ENCODE data around the gene ZFPM1.

DNA sequence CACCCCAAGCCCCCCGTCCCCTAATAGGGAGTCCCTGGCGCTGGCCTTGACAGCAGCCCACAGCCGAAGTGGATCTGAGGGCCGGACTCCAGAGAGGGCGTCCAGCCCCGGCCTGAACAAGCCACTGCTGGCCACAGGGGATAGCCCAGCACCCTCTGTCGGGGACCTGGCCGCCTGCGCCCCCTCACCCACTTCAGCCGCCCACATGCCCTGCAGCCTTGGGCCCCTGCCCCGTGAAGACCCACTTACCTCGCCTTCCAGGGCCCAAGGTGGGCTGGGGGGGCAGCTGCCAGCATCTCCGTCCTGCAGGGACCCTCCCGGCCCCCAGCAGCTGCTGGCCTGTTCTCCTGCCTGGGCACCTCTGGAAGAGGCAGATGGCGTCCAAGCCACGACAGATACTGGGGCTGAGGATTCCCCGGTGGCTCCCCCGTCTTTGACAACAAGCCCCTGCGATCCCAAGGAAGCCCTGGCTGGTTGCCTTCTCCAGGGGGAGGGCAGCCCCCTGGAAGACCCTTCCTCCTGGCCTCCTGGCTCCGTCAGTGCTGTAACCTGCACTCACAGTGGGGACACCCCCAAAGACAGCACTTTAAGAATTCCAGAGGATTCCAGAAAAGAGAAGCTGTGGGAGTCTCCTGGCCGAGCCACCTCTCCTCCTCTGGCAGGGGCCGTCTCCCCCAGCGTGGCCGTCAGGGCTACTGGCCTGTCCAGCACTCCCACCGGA, 19.3 kb upstream of the ZFPM1 start:
- TF ChIP-seq EZH2 (IDR thresholded peaks at IDR 0.05; ENCODE audit: low read depth, unreplicated experiment) (no peak), EZH2phosphoT487 (IDR thresholded peaks at IDR 0.05; ENCODE audit: unreplicated experiment) (no peak), ZNF331 (CRISPR knock-in tag; IDR thresholded peaks at IDR 0.05; ENCODE audit: low read depth) (no peak), REST (IDR thresholded peaks at IDR 0.05; ENCODE audit: unreplicated experiment) (no peak), POLR2AphosphoS5 (IDR thresholded peaks at IDR 0.05; ENCODE audit: low read depth) (no peak), CREB1 (CRISPR knock-in tag; IDR thresholded peaks at IDR 0.05; ENCODE audit: low read depth) (no peak), JUNB (IDR thresholded peaks at IDR 0.05; ENCODE audit: unreplicated experiment) (no peak)
- TF ChIP-seq, protein P1, sequence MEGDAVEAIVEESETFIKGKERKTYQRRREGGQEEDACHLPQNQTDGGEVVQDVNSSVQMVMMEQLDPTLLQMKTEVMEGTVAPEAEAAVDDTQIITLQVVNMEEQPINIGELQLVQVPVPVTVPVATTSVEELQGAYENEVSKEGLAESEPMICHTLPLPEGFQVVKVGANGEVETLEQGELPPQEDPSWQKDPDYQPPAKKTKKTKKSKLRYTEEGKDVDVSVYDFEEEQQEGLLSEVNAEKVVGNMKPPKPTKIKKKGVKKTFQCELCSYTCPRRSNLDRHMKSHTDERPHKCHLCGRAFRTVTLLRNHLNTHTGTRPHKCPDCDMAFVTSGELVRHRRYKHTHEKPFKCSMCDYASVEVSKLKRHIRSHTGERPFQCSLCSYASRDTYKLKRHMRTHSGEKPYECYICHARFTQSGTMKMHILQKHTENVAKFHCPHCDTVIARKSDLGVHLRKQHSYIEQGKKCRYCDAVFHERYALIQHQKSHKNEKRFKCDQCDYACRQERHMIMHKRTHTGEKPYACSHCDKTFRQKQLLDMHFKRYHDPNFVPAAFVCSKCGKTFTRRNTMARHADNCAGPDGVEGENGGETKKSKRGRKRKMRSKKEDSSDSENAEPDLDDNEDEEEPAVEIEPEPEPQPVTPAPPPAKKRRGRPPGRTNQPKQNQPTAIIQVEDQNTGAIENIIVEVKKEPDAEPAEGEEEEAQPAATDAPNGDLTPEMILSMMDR (conservative IDR thresholded peaks at IDR 0.05; ENCODE audit: low read depth in 2 of 2): no peak

Measured in GM23338 (cell line).